Vagina (tissue), 2 donors: ENCODE data around the gene C4BPA. TPM values are rescaled to one million over a fixed set of nuclear protein-coding genes. Genes with fewer than 3 reads are reported as not detected.

Source experiments
- DNase-seq, 2 donors: peaks; one replicate each; pipeline ENCODE4 v3.0.0-alpha.2; 2017; ENCODE audit errors: extremely low spot score in 2 of 2
- H3K27ac ChIP-seq: fragments of 200-600 bp; sonication (generic); one replicate; pipeline ENCODE4 v1.5.1; 2019
- H3K27me3 ChIP-seq: fragments of 200-600 bp; sonication (generic); one replicate; pipeline ENCODE4 v1.5.1; 2019
- H3K36me3 ChIP-seq, 2 donors: fragments of 200-600 bp; sonication (generic); one replicate each; pipeline ENCODE4 v1.5.1; 2017 to 2019
- H3K4me1 ChIP-seq: fragments of 200-600 bp; sonication (generic); one replicate; pipeline ENCODE4 v1.5.1; 2019
- H3K4me3 ChIP-seq, 2 donors: fragments of 200-600 bp; sonication (generic); 1 replicate in 1 of 2; 2 replicates in 1 of 2; pipeline ENCODE4 v1.5.1; 2016 to 2019
- H3K9me3 ChIP-seq: fragments of 200-600 bp; sonication (generic); one replicate; pipeline ENCODE4 v1.5.1; 2019
- POLR2A ChIP-seq, 2 donors: fragments of 450-650 bp; IDR thresholded peaks; one replicate each; pipeline ENCODE4 v1.6.1; 2017; ENCODE audit warnings: antibody characterized with exemption in 2 of 2, mild to moderate bottlenecking in 2 of 2, moderate library complexity in 2 of 2
- POLR2AphosphoS5 ChIP-seq, 2 donors: sonication (generic); formaldehyde crosslinking; IDR thresholded peaks; one replicate each; pipeline ENCODE4 v1.9.0; 2017; ENCODE audit warnings: antibody characterized with exemption in 2 of 2, mild to moderate bottlenecking in 2 of 2, low read depth in 1 of 2; ENCODE audit not compliant: insufficient read depth in 1 of 2
- intact Hi-C: fragments of 100-400 bp; cut with DNase I; formaldehyde crosslinking; loops from one replicate; pipeline ENCODE4 v1.15.1; 2023
- total RNA-seq: library from RNA; depleted of rRNA; stranded (reverse); fragments of >200 nt; gene quantifications from one replicate; pipeline ENCODE4 v1.2.3, GENCODE V29; 2016
- TF ChIP-seq, protein P1 (sequence below), 3 experiments: fragments of 450-650 bp in 2 of 3; fragments of 200-600 bp in 1 of 3; sonication (generic) in 1 of 3; IDR thresholded peaks; one replicate each; pipeline ENCODE4 v1.5.1; 2017 to 2019; ENCODE audit warnings: antibody characterized with exemption in 3 of 3, mild to moderate bottlenecking in 2 of 3, moderate library complexity in 2 of 3

C4BPA gene
- total RNA-seq, 1 donor from 2014 or later, result not detected

DNA sequence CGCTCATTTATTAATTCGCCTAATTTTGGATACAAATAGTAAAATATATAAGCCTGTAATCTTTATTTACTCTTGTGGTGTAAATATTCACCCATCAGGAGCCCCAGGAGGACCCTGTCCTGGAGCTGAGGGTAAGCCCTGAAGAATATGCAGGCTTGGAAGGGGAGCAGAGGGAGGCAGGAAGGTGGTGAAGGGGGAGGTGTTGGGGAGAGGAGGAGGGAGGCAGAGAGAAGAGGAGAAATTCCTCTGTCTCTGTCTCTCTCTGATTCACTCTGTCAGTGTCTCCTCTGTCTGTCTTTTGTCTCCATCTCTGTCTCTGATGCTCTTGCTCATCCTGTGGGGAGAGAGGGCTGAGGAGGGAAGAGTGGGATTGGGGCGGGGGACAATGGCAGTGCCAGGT, 18.1 kb upstream of the C4BPA start:
- Histone ChIP-seq H3K4me1 (peaks cover 5% of the 10 kb centered on the region), H3K27ac (no peak overlapping the region), H3K27me3 (no peaks in the 10 kb centered on the region), H3K9me3 (no peaks in the 10 kb centered on the region), H3K36me3 (no peaks in the 10 kb centered on the region), H3K4me3 (no peak overlapping the region)
- DNase-seq, result no peak
- TF ChIP-seq POLR2AphosphoS5 (IDR thresholded peaks at IDR 0.05; ENCODE audit: insufficient read depth in 1 of 2, low read depth in 1 of 2) (no peak), POLR2A (IDR thresholded peaks at IDR 0.05) (no peak)
- TF ChIP-seq, protein P1, sequence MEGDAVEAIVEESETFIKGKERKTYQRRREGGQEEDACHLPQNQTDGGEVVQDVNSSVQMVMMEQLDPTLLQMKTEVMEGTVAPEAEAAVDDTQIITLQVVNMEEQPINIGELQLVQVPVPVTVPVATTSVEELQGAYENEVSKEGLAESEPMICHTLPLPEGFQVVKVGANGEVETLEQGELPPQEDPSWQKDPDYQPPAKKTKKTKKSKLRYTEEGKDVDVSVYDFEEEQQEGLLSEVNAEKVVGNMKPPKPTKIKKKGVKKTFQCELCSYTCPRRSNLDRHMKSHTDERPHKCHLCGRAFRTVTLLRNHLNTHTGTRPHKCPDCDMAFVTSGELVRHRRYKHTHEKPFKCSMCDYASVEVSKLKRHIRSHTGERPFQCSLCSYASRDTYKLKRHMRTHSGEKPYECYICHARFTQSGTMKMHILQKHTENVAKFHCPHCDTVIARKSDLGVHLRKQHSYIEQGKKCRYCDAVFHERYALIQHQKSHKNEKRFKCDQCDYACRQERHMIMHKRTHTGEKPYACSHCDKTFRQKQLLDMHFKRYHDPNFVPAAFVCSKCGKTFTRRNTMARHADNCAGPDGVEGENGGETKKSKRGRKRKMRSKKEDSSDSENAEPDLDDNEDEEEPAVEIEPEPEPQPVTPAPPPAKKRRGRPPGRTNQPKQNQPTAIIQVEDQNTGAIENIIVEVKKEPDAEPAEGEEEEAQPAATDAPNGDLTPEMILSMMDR (IDR thresholded peaks at IDR 0.05), result no peak
- intact Hi-C loops, result loop anchor here (10.0 kb wide), 1 partner anchor 309 kb away; no protein-coding TSS in a partner anchor

DNA sequence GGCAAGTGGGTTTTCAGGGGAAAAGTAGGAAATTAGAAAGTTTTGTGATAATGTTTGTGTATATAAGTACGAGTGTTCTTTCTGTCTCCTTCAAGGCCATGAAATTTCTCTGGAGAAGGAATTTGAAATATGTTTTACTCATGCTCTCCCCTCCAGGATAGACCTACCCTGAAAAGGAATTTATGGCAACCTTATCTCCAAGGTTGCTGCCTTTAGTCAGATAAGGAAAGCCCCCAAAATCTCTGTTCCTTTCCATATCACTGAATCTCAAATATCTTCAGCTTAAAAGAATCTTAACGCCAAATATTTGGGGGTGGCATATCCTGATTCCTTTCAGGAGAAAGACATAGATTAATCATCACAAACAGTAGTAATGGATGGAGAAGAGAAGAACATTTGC, 15.9 kb upstream of the C4BPA start:
- no peak for DNase-seq
- Histone ChIP-seq H3K4me1 (peaks cover 5% of the 10 kb centered on the region), H3K27me3 (no peaks in the 10 kb centered on the region), H3K36me3 (no peaks in the 10 kb centered on the region), H3K4me3 (no peak overlapping the region), H3K27ac (no peak overlapping the region), H3K9me3 (no peaks in the 10 kb centered on the region)
- TF ChIP-seq POLR2A (IDR thresholded peaks at IDR 0.05), result no peak
- TF ChIP-seq, protein P1 (IDR thresholded peaks at IDR 0.05), result no peak
- TF ChIP-seq POLR2AphosphoS5 (IDR thresholded peaks at IDR 0.05; ENCODE audit: insufficient read depth in 1 of 2, low read depth in 1 of 2), result no peak
- intact Hi-C loops, result loop anchor here (10.0 kb wide), 1 partner anchor 307 kb away; no protein-coding TSS in a partner anchor

DNA sequence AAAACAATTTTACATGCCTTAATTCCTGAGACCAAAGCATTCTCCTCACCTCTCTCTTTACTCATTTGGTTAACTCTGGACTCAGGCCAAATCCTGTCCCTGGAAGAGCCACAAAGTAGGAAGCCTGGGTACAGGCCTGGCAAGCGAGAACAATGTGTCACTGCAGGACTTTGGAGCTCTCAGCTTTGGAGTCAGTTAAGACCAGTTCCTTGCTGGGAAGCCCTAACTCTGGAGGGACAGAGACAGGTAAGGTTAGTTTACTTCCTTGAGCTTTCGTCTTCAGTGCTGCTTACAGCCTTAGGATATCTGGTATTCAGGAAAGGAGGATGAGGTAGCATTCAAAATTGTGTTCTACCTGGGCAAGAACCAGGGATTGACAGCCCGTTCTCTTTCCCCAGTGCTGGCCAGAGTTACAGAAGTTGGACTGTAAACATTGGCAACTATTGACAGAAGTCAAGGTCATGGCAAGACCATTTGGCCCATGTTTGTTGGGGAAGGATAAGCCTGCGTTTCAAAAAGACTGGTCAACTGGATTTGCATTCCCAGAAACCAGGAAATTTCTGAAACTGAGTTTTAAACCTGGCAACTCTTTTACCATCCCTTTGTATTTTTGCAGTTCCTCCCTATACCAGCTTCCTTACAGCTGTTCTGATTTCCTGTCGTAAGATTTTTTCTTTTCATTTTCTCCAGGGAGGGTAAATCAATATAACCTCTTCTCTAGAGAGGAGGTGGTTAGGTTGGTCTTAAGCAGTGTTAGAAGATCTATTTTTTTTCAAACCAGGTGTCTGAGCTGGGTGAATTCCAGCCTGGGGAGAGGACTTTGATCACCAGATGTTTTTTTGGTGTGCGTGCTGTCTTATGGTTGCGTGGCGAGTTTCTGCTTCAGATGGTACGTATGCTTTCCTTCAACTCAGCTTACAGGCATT, 15.1 kb upstream of the C4BPA start, which contains the start of gene C4BPB:
Gene C4BPB, plus strand, starts transcription at position 160 of the 926 bp plus-strand sequence. Its CDS starts 672 bp downstream, at position 832.
- no peak for TF ChIP-seq POLR2AphosphoS5 (IDR thresholded peaks at IDR 0.05; ENCODE audit: insufficient read depth in 1 of 2, low read depth in 1 of 2)
- TF ChIP-seq, protein P1 (IDR thresholded peaks at IDR 0.05), result no peak
- TF ChIP-seq POLR2A (IDR thresholded peaks at IDR 0.05), result no peak
- H3K9me3 ChIP-seq, result no peaks in the 10 kb centered on the region
- H3K4me1 ChIP-seq, result peaks cover 5% of the 10 kb centered on the region
- no peaks in the 10 kb centered on the region for H3K27me3 ChIP-seq
- H3K27ac ChIP-seq, result no peak within 1 kb of the TSS
- no peaks in the 10 kb centered on the region for H3K36me3 ChIP-seq
- intact Hi-C loops, result loop anchor here (10.0 kb wide), 1 partner anchor 306 kb away; no protein-coding TSS in a partner anchor
- no peak within 1 kb of the TSS for H3K4me3 ChIP-seq
- DNase-seq, result no peak

DNA sequence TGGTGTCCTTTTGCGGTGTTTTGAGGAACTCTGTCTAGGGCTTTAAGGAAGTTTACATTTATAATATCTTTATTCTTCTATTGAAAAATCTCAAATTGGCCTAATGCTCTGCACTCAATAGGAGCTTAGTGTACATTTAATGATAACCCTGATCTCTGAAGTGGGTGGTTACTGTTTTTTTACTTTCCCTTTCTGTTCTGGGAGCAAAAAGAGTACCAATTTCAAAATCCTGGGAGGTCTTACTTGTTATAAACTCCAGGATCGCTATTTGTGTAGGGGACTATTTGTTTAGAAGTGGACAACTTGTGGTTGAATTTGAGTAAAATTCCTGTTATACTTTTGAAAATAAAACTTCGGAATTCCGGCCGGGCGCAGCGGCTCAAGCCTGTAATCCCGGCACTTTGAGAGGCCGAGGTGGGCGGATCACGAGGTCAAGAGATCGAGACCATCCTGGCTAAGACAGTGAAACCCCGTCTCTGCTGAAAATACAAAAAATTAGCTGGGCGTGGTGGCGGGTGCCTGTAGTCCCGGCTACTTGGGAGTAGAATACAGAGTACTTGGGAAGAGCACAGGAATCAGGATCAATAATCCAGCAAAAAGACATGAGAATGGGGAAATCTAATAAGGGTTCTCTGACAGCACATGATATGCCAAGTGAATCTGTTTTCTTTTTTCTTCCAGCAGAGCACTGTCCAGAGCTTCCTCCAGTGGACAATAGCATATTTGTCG, 14.2 kb upstream of the C4BPA start:
- no peak for TF ChIP-seq POLR2A (IDR thresholded peaks at IDR 0.05)
- TF ChIP-seq, protein P1 (IDR thresholded peaks at IDR 0.05), result no peak
- no peak for TF ChIP-seq POLR2AphosphoS5 (IDR thresholded peaks at IDR 0.05; ENCODE audit: insufficient read depth in 1 of 2, low read depth in 1 of 2)
- H3K4me1 ChIP-seq, result peaks cover 2% of the 10 kb centered on the region
- H3K36me3 ChIP-seq, result no peaks in the 10 kb centered on the region
- intact Hi-C loops, result loop anchor here (10.0 kb wide), 1 partner anchor 305 kb away; no protein-coding TSS in a partner anchor
- DNase-seq, result no peak
- H3K9me3 ChIP-seq, result no peaks in the 10 kb centered on the region
- H3K27me3 ChIP-seq, result no peaks in the 10 kb centered on the region
- H3K27ac ChIP-seq, result no peak overlapping the region
- no peak overlapping the region for H3K4me3 ChIP-seq
